ENCODE results near the gene CAMK4.

GRCh38 chr5:111266491-111266890 lies 42.3 kb downstream of the CAMK4 start:
- TF ChIP-seq, protein P1, sequence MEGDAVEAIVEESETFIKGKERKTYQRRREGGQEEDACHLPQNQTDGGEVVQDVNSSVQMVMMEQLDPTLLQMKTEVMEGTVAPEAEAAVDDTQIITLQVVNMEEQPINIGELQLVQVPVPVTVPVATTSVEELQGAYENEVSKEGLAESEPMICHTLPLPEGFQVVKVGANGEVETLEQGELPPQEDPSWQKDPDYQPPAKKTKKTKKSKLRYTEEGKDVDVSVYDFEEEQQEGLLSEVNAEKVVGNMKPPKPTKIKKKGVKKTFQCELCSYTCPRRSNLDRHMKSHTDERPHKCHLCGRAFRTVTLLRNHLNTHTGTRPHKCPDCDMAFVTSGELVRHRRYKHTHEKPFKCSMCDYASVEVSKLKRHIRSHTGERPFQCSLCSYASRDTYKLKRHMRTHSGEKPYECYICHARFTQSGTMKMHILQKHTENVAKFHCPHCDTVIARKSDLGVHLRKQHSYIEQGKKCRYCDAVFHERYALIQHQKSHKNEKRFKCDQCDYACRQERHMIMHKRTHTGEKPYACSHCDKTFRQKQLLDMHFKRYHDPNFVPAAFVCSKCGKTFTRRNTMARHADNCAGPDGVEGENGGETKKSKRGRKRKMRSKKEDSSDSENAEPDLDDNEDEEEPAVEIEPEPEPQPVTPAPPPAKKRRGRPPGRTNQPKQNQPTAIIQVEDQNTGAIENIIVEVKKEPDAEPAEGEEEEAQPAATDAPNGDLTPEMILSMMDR (IDR thresholded peaks at IDR 0.05) = no peak
- no peak for TF ChIP-seq POLR2A (IDR thresholded peaks at IDR 0.05)

Measured in tibial nerve (tissue), 3 donors.